GM04504 (cell line): Measurements from ENCODE around the gene SSMEM1.
"Not testable (repeated sequence)": the region's sequence is repeated elsewhere in the genome, so short reads cannot be mapped to it uniquely, and the experiment has no call there.

Experiments used
- DNase-seq: peaks from one replicate; pipeline ENCODE4 v3.0.0-alpha.2; 2012; ENCODE audit warnings: low read depth

Gene SSMEM1

DNA sequence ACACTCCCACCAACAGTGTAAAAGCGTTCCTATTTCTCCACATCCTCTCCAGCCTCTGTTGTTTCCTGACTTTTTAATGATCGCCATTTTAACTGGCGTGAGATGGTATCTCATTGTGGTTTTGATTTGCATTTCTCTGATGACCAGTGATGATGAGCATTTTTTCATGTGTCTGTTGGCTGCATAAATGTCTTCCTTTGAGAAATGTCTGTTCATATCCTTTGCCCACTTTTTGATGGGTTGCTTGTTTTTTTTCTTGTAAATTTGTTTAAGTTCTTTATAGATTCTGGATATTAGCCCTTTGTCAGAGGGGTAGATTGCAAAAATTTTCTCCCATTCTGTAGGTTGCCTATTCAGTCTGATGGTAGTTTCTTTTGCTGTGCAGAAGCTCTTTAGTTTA lies 42.0 kb downstream of the SSMEM1 start:
- not testable (repeated sequence) for DNase-seq

GRCh38 chr7:130254555-130254954 lies 46.9 kb downstream of the SSMEM1 start:
- DNase-seq, result no peak

DNA sequence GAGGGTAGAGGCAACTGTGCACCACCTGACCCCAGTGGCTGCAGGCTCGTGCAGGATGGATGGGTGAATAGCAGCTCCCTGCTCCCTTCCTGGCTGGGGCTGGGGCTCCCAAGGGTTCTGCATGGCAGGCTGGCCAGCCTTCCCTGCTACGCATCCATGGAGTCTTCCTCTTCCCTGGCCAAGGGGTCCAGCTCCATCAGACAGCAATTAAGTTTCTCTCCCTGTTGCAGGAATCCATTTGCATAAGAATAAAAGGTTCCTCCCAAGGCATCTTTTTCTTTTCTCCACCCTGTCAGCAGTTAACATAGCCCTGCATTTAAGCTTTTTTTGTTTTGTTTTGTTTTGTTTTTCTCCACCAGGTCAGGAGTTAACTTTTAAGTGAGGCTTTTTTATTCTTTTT lies 49.0 kb downstream of the SSMEM1 start:
- no peak for DNase-seq

DNA sequence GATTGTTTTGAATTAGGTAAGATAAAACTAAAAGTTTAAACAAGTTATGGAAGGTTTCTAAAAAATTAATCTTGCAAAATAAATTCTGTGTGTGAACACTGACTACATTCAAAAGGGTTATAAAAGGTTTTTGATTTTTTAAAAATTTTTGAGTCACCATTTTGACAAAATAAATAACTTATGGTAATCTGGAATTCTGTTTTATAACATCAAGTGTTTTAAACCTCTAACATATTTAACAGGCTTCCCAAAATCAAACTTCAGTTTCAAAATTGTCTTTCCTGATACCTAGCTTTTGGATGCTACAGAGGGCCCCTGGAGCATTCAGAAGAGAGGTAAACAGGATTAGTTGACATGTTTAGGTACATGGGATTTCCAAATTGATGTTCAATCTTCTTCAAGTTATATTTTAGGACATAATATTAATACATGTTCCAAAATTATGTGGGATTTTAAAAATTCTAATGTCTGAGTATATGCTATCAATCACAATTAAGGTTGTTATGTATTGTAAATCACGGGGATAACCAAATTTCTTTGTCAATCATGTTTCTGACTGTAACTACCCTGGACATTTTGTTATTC lies 50.9 kb downstream of the SSMEM1 start:
- DNase-seq, result no peak

- no peak for DNase-seq
Observed at GRCh38 chr7:130262448-130262847, 54.8 kb downstream of the SSMEM1 start.

GRCh38 chr7:130263130-130263529 lies 55.5 kb downstream of the SSMEM1 start:
- no peak for DNase-seq
